ENCODE results near the gene PDHB. TPM values are rescaled to one million over a fixed set of nuclear protein-coding genes. Genes with fewer than 3 reads are reported as not detected.

The PDHB gene
- total and polyA plus RNA-seq, 10 of the 15 experiments (the other 5 are each of a cell fraction or from before 2014, with no cell fraction given), result 62.9 to 224 (median 93.2) TPM

DNA sequence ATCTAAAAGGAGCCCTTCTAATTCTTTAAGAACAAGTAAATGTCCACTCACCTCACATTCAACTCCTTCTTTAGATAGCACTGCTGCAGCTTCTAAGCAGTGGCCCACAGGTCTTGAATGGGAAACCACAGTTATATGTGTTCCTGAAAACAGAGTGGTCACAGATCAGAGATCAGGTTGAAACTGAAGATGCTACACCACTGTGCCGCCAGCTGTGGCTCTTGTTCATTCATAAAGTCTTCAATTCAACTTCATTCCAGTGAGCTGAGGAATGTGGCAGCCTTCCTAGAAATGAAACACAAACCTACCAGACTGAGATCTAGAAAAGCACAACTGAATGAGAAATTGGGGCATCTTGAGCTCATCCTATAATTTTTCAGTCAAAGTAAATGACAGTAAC is 4.0 kb downstream of the PDHB start (continued):
- no peak for TF ChIP-seq SREBF1 (IDR thresholded peaks at IDR 0.05; ENCODE audit: low read length)
- no peak for TF ChIP-seq RAD21 (IDR thresholded peaks at IDR 0.05; ENCODE audit: insufficient read depth, low read depth, low read length)
- TF ChIP-seq, protein P1, sequence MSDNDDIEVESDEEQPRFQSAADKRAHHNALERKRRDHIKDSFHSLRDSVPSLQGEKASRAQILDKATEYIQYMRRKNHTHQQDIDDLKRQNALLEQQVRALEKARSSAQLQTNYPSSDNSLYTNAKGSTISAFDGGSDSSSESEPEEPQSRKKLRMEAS (IDR thresholded peaks at IDR 0.05; ENCODE audit: low read depth, low read length), result no peak
- TF ChIP-seq ZNF384 (IDR thresholded peaks at IDR 0.05; ENCODE audit: borderline replicate concordance, low read depth, low read length), result no peak
- TF ChIP-seq ZNF207 (IDR thresholded peaks at IDR 0.05; ENCODE audit: borderline replicate concordance), result no peak
- TF ChIP-seq, protein P2, sequence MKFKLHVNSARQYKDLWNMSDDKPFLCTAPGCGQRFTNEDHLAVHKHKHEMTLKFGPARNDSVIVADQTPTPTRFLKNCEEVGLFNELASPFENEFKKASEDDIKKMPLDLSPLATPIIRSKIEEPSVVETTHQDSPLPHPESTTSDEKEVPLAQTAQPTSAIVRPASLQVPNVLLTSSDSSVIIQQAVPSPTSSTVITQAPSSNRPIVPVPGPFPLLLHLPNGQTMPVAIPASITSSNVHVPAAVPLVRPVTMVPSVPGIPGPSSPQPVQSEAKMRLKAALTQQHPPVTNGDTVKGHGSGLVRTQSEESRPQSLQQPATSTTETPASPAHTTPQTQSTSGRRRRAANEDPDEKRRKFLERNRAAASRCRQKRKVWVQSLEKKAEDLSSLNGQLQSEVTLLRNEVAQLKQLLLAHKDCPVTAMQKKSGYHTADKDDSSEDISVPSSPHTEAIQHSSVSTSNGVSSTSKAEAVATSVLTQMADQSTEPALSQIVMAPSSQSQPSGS (IDR thresholded peaks at IDR 0.05; ENCODE audit: low read length), result no peak
- no peak for TF ChIP-seq SMC3 (IDR thresholded peaks at IDR 0.05; ENCODE audit: borderline replicate concordance, low read length)
- no peak for TF ChIP-seq FOS (IDR thresholded peaks at IDR 0.05; ENCODE audit: borderline replicate concordance, extremely low read depth, insufficient read length)
- TF ChIP-seq STAT1 (conservative IDR thresholded peaks at IDR 0.05), result no peak
- no peak for TF ChIP-seq GABPA (IDR thresholded peaks at IDR 0.05; ENCODE audit: low read depth)
- TF ChIP-seq SRF (IDR thresholded peaks at IDR 0.05; ENCODE audit: low read depth in 2 of 2, low read length in 2 of 2), result no peak
- TF ChIP-seq RELA (IDR thresholded peaks at IDR 0.05; ENCODE audit: borderline replicate concordance, partially characterized antibody), result no peak
- TF ChIP-seq, protein P3, sequence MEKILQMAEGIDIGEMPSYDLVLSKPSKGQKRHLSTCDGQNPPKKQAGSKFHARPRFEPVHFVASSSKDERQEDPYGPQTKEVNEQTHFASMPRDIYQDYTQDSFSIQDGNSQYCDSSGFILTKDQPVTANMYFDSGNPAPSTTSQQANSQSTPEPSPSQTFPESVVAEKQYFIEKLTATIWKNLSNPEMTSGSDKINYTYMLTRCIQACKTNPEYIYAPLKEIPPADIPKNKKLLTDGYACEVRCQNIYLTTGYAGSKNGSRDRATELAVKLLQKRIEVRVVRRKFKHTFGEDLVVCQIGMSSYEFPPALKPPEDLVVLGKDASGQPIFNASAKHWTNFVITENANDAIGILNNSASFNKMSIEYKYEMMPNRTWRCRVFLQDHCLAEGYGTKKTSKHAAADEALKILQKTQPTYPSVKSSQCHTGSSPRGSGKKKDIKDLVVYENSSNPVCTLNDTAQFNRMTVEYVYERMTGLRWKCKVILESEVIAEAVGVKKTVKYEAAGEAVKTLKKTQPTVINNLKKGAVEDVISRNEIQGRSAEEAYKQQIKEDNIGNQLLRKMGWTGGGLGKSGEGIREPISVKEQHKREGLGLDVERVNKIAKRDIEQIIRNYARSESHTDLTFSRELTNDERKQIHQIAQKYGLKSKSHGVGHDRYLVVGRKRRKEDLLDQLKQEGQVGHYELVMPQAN (conservative IDR thresholded peaks at IDR 0.05), result no peak
- peak; percentile 83 for TF ChIP-seq RUNX3 (IDR thresholded peaks at IDR 0.05; ENCODE audit: low read length)
- TF ChIP-seq PAX5 (IDR thresholded peaks at IDR 0.05; ENCODE audit: borderline replicate concordance, low read depth, low read length), result peak; percentile 83
- TF ChIP-seq, protein P4, sequence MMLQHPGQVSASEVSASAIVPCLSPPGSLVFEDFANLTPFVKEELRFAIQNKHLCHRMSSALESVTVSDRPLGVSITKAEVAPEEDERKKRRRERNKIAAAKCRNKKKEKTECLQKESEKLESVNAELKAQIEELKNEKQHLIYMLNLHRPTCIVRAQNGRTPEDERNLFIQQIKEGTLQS (IDR thresholded peaks at IDR 0.05; ENCODE audit: borderline replicate concordance, extremely low read depth, low read depth, low read length), result no peak
- TF ChIP-seq, protein P5, sequence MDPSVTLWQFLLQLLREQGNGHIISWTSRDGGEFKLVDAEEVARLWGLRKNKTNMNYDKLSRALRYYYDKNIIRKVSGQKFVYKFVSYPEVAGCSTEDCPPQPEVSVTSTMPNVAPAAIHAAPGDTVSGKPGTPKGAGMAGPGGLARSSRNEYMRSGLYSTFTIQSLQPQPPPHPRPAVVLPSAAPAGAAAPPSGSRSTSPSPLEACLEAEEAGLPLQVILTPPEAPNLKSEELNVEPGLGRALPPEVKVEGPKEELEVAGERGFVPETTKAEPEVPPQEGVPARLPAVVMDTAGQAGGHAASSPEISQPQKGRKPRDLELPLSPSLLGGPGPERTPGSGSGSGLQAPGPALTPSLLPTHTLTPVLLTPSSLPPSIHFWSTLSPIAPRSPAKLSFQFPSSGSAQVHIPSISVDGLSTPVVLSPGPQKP (IDR thresholded peaks at IDR 0.05; ENCODE audit: low read depth, low read length), result no peak
- TF ChIP-seq CBFB (IDR thresholded peaks at IDR 0.05; ENCODE audit: low read depth), result no peak
- TF ChIP-seq LARP7 (IDR thresholded peaks at IDR 0.05), result no peak
- TF ChIP-seq MYC (IDR thresholded peaks at IDR 0.05; ENCODE audit: insufficient read depth, insufficient read length, insufficient replicate concordance, low read length, severe bottlenecking), result no peak
- TF ChIP-seq HDGF (IDR thresholded peaks at IDR 0.05), result no peak
- TF ChIP-seq BHLHE40 (IDR thresholded peaks at IDR 0.05; ENCODE audit: borderline replicate concordance in 1 of 2, low read depth in 2 of 2, low read length in 1 of 2), result 0 out of 4 replicates have a peak, but pooled peaks of 1 of the 2 experiments have one; percentile 6
- no peak for TF ChIP-seq YBX1 (IDR thresholded peaks at IDR 0.05)

All from GM12878 (cell line).